NCI-H510A treated with DMSO at 0.1 percent for 48 hours (cell line): ENCODE results near the gene SMIM27.
"Not testable (repeated sequence)": the region's sequence is repeated elsewhere in the genome, so short reads cannot be mapped to it uniquely, and the experiment has no call there.

ENCODE experiments used
- DNase-seq: peaks from one replicate; lab custom pipeline; 2025; lab: John Stamatoyannopoulos, UW

SMIM27 gene

GRCh38 chr9:32599021-32599420 is 46.9 kb downstream of the SMIM27 start:
- not testable (repeated sequence) for DNase-seq
